Aorta (tissue), 5 donors: ENCODE results near the gene CTSD. TPM values are rescaled to one million over a fixed set of nuclear protein-coding genes. Genes with fewer than 3 reads are reported as not detected.

Experiments
- ATAC-seq: fragments of 200-7000 bp; cut with Tn5 transposase; one replicate; pipeline ENCODE4 v1.9.1; 2022; ENCODE audit warnings: moderate library complexity; ENCODE audit not compliant: low FRiP score
- DNase-seq, 2 donors: peaks; one replicate each; pipeline ENCODE4 v3.0.0-alpha.2; 2020
- H3K27ac ChIP-seq, 2 donors: one replicate each; pipeline ENCODE4 v1.5.1; 2013; ENCODE audit warnings: low read length in 2 of 2, mild to moderate bottlenecking in 2 of 2, moderate library complexity in 2 of 2, control low read depth in 1 of 2, inconsistent platforms in 1 of 2, low read depth in 1 of 2
- H3K27me3 ChIP-seq, 2 donors: one replicate each; pipeline ENCODE4 v1.6.1; 2013; ENCODE audit warnings: control low read depth in 1 of 2, low read length in 1 of 2, mild to moderate bottlenecking in 1 of 2, moderate library complexity in 1 of 2; ENCODE audit not compliant: insufficient read depth in 2 of 2, control insufficient read depth in 1 of 2
- H3K36me3 ChIP-seq, 2 donors: one replicate each; pipeline ENCODE4 v1.6.1; 2013; ENCODE audit warnings: control low read depth in 1 of 2, low read length in 1 of 2, mild to moderate bottlenecking in 1 of 2; ENCODE audit not compliant: insufficient read depth in 2 of 2, control insufficient read depth in 1 of 2
- H3K4me1 ChIP-seq, 2 donors: one replicate each; pipeline ENCODE4 v1.6.1; 2013; ENCODE audit warnings: low read length in 2 of 2, control low read depth in 1 of 2, mild to moderate bottlenecking in 1 of 2, moderate library complexity in 1 of 2; ENCODE audit not compliant: insufficient read depth in 2 of 2, control insufficient read depth in 1 of 2
- H3K4me3 ChIP-seq, 2 donors: one replicate each; pipeline ENCODE4 v1.5.1; 2013; ENCODE audit warnings: low read length in 2 of 2, control low read depth in 1 of 2, mild to moderate bottlenecking in 1 of 2
- H3K9me3 ChIP-seq: one replicate; pipeline ENCODE4 v1.6.1; 2013; ENCODE audit warnings: mild to moderate bottlenecking, low read length; ENCODE audit not compliant: control insufficient read depth
- WGBS, 2 donors: extraction: QIAGEN DNeasy Blood & Tissue Kit; methylation state at CpG; one replicate each; pipeline ENCODE4 v1.1.7; 2013; 5-methylcytosine and 5-hydroxymethylcytosine counted together
- intact Hi-C, 2 donors: fragments of 100-400 bp; cut with DNase I; formaldehyde crosslinking; loops; one replicate each; pipeline versions ENCODE4 v1.14.2 to v1.15.0; 2022
- polyA plus RNA-seq, 2 donors: library from polyadenylated mRNA; stranded (reverse); fragments of 200-250 nt; gene quantifications; one replicate each; pipeline ENCODE4 v1.2.3, GENCODE V29; 2013
- total RNA-seq, 2 donors: library from RNA; stranded (reverse); fragmentation: NEBNext Ultra II Directional; extraction: Animal tissue kit (Norgen Biotek cat#: 25700); gene quantifications; one replicate each; pipeline ENCODE4 v1.2.1, GENCODE V29; 2021
- donor health status: healthy with polysubstance abuse.
- donor health status: Bipolar disorder and iron deficiency.
- donor health status: DM: no; HTN: no; CAD: no.
- donor health status: DM: no; HTN: no; CAD: no.
- donor health status: DM: yes; HTN: yes; CAD: no.

Gene CTSD
- total and polyA plus RNA-seq, 4 donors = 473 to 646 (median 577) TPM

DNA sequence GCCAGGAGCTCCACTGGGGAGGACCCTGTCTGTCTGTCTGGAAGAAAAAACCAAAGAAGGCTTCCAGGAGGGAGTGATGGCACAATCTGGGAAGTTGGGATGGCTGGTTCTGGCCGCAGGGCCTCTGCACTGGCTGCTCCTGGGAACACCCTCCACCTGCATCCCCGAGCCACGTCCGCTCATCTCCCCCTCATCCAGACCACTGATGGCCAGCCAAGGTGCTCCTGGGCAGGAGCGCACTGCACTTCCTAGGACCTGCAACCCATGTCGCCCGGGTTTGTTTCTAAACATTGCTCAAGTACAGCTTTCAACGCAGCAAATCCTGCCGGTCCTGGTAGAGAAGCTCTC is 8.4 kb downstream of the CTSD start:
- H3K4me3 ChIP-seq = no peak overlapping the region
- intact Hi-C loops = no loop called here
- 87 to 89% methylated on average over 9 of the region's 9 CpGs for WGBS, 2 donors
- ATAC-seq (no peak), DNase-seq (no peak)
- no peaks in the 10 kb centered on the region for H3K27me3 ChIP-seq
- H3K4me1 ChIP-seq = no peaks in the 10 kb centered on the region
- no peaks in the 10 kb centered on the region for H3K9me3 ChIP-seq
- H3K36me3 ChIP-seq = peaks cover 0 to 4% of the 10 kb centered on the region in 2 donors
- H3K27ac ChIP-seq = no peak overlapping the region

DNA sequence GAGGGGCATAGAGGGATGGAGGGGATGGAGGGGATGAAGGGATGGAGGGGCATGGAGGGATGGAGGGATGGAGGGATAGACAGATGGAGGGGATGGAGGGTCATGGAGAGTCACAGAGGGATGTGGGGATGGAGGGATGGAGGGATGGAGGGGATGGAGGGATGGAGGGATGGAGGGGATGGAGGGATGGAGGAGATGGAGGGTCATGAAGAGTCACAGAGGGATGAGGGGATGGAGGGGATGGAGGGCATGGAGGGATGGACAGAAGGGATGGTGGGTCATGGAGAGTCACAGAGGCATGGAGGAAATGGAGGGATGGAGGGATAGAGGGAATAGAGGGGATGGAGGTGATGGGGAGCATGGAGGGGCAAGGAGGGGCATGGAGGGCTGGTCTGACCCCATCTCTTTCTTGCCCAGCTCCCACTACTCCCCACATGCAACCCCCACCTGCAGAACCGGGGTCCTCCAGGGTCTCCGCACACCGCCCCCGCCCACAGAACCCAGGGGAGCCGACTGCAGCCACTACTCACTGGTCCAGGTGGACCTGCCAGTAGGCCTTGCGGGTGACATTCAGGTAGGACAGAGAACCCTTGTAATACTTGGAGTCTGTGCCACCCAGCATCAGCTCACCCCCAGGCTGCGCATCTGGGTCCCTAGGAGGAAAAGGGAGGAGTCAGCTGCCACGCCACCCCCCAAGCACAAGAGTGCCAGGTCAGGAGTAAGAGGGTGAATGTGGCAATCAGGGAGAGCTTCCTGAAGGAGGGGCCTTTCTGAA is 9.2 kb downstream of the CTSD start:
- ATAC-seq = no peak
- H3K27ac ChIP-seq = no peak overlapping the region
- intact Hi-C loops = no loop called here

GRCh38 chr11:1753929-1754305 is 9.8 kb downstream of the CTSD start:
- no peaks in the 10 kb centered on the region for H3K4me1 ChIP-seq
- H3K9me3 ChIP-seq = no peaks in the 10 kb centered on the region
- intact Hi-C loops = no loop called here
- WGBS, 2 donors = 91 to 94% methylated on average over 13 to 14 of the region's 14 CpGs
- no peak overlapping the region for H3K27ac ChIP-seq
- H3K27me3 ChIP-seq = no peaks in the 10 kb centered on the region
- H3K36me3 ChIP-seq = peaks cover 0 to 4% of the 10 kb centered on the region in 2 donors
- ATAC-seq (no peak), DNase-seq (peak; percentile 49 to 66)
- H3K4me3 ChIP-seq = no peak overlapping the region

More for the DNA sequence above, 9.2 kb downstream of the CTSD start:
- Histone ChIP-seq H3K36me3 (peaks cover 0 to 4% of the 10 kb centered on the region in 2 donors), H3K4me1 (no peaks in the 10 kb centered on the region), H3K4me3 (no peak overlapping the region), H3K27me3 (no peaks in the 10 kb centered on the region), H3K9me3 (no peaks in the 10 kb centered on the region)
- 93 to 94% methylated on average over 8 of the region's 8 CpGs for WGBS, 2 donors
- DNase-seq = peak; percentile 44 to 61

- no peak for ATAC-seq
- WGBS, 2 donors = 95% methylated on average over 34 to 38 of the region's 38 CpGs
- Histone ChIP-seq H3K9me3 (no peaks in the 10 kb centered on the region), H3K27me3 (no peaks in the 10 kb centered on the region), H3K4me3 (no peak overlapping the region), H3K4me1 (no peaks in the 10 kb centered on the region), H3K36me3 (peaks cover 0 to 4% of the 10 kb centered on the region in 2 donors), H3K27ac (no peak overlapping the region)
- DNase-seq = peak; percentile 48 to 76
- intact Hi-C loops = no loop called here
Observed at GRCh38 chr11:1753229-1753928, 10.3 kb downstream of the CTSD start.

DNA sequence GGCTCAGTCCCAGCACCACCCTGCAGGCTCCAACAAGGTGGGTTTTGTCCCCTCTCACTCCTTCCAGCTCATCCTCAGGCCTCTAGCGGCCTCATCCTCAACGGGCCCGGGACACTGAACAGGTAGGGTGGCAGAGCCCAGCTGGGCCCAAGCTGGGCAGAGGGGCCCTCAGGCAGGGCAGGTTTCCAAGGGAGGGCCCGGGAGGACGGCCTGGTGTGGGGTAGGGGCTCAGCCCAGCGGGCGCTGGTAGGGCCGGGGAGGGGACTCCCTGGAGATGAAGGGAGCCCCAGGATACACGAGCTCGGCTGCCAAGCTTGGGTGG is 10.9 kb downstream of the CTSD start:
- DNase-seq = peak in 1 of 2 donors; percentile 61
- Histone ChIP-seq H3K4me1 (no peaks in the 10 kb centered on the region), H3K36me3 (peaks cover 0 to 4% of the 10 kb centered on the region in 2 donors), H3K27ac (no peak overlapping the region), H3K27me3 (no peaks in the 10 kb centered on the region), H3K9me3 (no peaks in the 10 kb centered on the region), H3K4me3 (no peak overlapping the region)
- 94 to 97% methylated on average over 10 of the region's 10 CpGs for WGBS, 2 donors
- no peak for ATAC-seq
- intact Hi-C loops = no loop called here

GRCh38 chr11:1751999-1752906 is 11.5 kb downstream of the CTSD start:
- H3K9me3 ChIP-seq = no peaks in the 10 kb centered on the region
- no peaks in the 10 kb centered on the region for H3K4me1 ChIP-seq
- 81 to 86% methylated on average over 24 of the region's 24 CpGs for WGBS, 2 donors
- no peaks in the 10 kb centered on the region for H3K27me3 ChIP-seq
- intact Hi-C loops = no loop called here
- peaks cover 0 to 4% of the 10 kb centered on the region in 2 donors for H3K36me3 ChIP-seq
- DNase-seq (peak; percentile 57 to 74), ATAC-seq (no peak)
- peak overlapping the region in 1 of 2 donors; percentile 1 for H3K27ac ChIP-seq
- no peak overlapping the region for H3K4me3 ChIP-seq

GRCh38 chr11:1751531-1751921 is 12.2 kb downstream of the CTSD start:
- Histone ChIP-seq H3K4me3 (no peak overlapping the region), H3K4me1 (no peaks in the 10 kb centered on the region), H3K27me3 (no peaks in the 10 kb centered on the region), H3K36me3 (peaks cover 0 to 4% of the 10 kb centered on the region in 2 donors), H3K27ac (peak overlapping the region in 1 of 2 donors; percentile 15), H3K9me3 (no peaks in the 10 kb centered on the region)
- intact Hi-C loops = no loop called here
- ATAC-seq (no peak), DNase-seq (peak in 1 of 2 donors; percentile 62)
- 26 to 42% methylated on average over 5 of the region's 5 CpGs for WGBS, 2 donors

DNA sequence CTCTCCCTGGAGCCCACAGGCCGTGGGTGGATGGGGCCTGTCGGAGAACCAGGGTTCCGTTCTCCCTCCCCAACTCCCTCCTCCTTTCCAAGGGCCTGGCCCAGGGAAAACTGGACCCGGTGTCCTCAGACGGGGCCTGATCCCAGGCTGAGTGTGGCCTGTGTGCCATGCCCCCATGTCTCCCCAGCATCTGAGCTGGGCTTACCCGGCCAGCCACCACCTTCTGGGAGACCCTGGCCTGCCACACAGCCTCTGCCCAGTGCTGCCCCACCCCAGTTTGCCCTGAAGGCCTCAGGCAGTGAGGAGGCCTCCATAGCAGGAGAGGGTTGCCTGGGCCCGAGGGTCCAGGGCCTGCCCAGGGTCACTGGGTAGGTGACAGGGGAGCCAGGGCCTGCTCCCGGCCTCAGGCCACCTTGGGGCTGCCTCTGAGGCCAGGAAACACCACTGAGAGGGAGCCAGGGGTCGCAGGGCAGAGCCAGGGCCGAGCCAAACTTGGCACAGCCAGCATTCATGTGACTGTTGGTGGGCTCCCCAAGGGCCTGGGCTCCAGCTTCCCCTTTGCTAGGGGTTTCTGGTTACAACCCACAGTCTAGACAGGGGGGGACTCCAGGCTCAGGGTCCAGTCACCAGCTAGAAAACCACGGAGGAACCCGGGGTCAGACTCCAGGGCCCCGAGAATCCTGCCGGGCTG is 12.7 kb downstream of the CTSD start:
- H3K27me3 ChIP-seq = no peaks in the 10 kb centered on the region
- ATAC-seq = no peak
- intact Hi-C loops = no loop called here
- H3K9me3 ChIP-seq = no peaks in the 10 kb centered on the region
- WGBS, 2 donors = 49 to 52% methylated on average over 14 of the region's 14 CpGs
- peak; percentile 58 to 69 for DNase-seq
- H3K4me3 ChIP-seq = no peak overlapping the region
- no peaks in the 10 kb centered on the region for H3K4me1 ChIP-seq
- peak overlapping the region; percentile 10 to 86 for H3K27ac ChIP-seq
- H3K36me3 ChIP-seq = peaks cover 0 to 4% of the 10 kb centered on the region in 2 donors
